H1 (cell line): ENCODE data around the gene RPRD2. TPM values are rescaled to one million over a fixed set of nuclear protein-coding genes. Genes with fewer than 3 reads are reported as not detected.

Experiments
- CTCF ChIA-PET: fragments of 300-600 bp; sonication (Branson Sonifier 250); formaldehyde crosslinking; loops from one replicate; lab custom pipeline; 2021; ENCODE audit not compliant: partially characterized antibody; lab: Charles Lee
- POLR2A ChIA-PET: fragments of 300-600 bp; sonication (Branson Sonifier 250); formaldehyde crosslinking; loops from one replicate; lab custom pipeline; 2021; ENCODE audit warnings: inconsistent platforms; ENCODE audit not compliant: partially characterized antibody; lab: Charles Lee
- DNase-seq, 2 experiments: peaks; one replicate each; pipeline versions ENCODE4 v3.0.0 to v3.0.0-alpha.2; 2010 to 2022; ENCODE audit warnings: low spot score in 2 of 2, low read depth in 1 of 2, mixed read lengths in 1 of 2
- FAIRE-seq: peaks from 2 replicates; lab custom pipeline; 2011; peaks lifted over from hg19 to GRCh38; lab: Jason Lieb, UNC
- H2AFZ ChIP-seq: 2 replicates; pipeline ENCODE4 v1.8.1; 2012; ENCODE audit warnings: low read length, inconsistent platforms
- H2AK5ac ChIP-seq: 2 replicates; pipeline ENCODE4 v1.6.1; 2013; ENCODE audit warnings: low read depth, low read length
- H2BK120ac ChIP-seq: replicated peaks from 2 replicates; pipeline ENCODE3; 2013; ENCODE audit warnings: low read depth, low read length, inconsistent platforms
- H2BK12ac ChIP-seq: 2 replicates; pipeline ENCODE4 v1.6.1; 2013; ENCODE audit warnings: low read depth, low read length
- H2BK15ac ChIP-seq: 2 replicates; pipeline ENCODE4 v1.6.1; 2013; ENCODE audit warnings: low read length
- H2BK20ac ChIP-seq: 2 replicates; pipeline ENCODE4 v1.6.1; 2013; ENCODE audit warnings: low read length
- H2BK5ac ChIP-seq: 2 replicates; pipeline ENCODE4 v1.6.1; 2013; ENCODE audit warnings: low read depth, low read length
- H3K14ac ChIP-seq: 2 replicates; pipeline ENCODE4 v1.6.1; 2013; ENCODE audit warnings: inconsistent platforms; ENCODE audit not compliant: insufficient read length
- H3K18ac ChIP-seq: 2 replicates; pipeline ENCODE4 v1.6.1; 2013; ENCODE audit warnings: low read length; ENCODE audit errors: extremely low read depth
- H3K23ac ChIP-seq: 2 replicates; pipeline ENCODE4 v1.6.1; 2013; ENCODE audit warnings: inconsistent platforms; ENCODE audit not compliant: insufficient read length
- H3K23me2 ChIP-seq: 2 replicates; pipeline ENCODE4 v1.6.1; 2013; ENCODE audit warnings: low read depth, low read length
- H3K27ac ChIP-seq: 2 replicates; pipeline ENCODE4 v1.6.1; 2011; ENCODE audit warnings: low read depth, low read length, inconsistent platforms
- H3K27me3 ChIP-seq, 4 experiments: replicated peaks in 1 of 4; 1 replicate in 1 of 4; 2 replicates in 3 of 4; pipeline versions ENCODE4 v1.6.1 to v1.8.1; 2011 to 2013; ENCODE audit warnings: low read length in 3 of 4, mild to moderate bottlenecking in 3 of 4, inconsistent platforms in 2 of 4, mixed read lengths in 2 of 4, moderate library complexity in 1 of 4; ENCODE audit not compliant: control insufficient read depth in 3 of 4, insufficient read depth in 3 of 4; ENCODE audit errors: extremely low read depth in 1 of 4
- H3K36me3 ChIP-seq, 4 experiments: 2 replicates each; pipeline versions ENCODE4 v1.6.1 to v1.8.1; 2011 to 2013; ENCODE audit warnings: mild to moderate bottlenecking in 4 of 4, low read length in 3 of 4, moderate library complexity in 2 of 4, control low read depth in 1 of 4, inconsistent platforms in 1 of 4; ENCODE audit not compliant: insufficient read depth in 4 of 4, control insufficient read depth in 2 of 4
- H3K4ac ChIP-seq: replicated peaks from 2 replicates; pipeline ENCODE3; 2013; ENCODE audit warnings: low read length, low read depth, mixed read lengths, inconsistent platforms; ENCODE audit not compliant: insufficient read length
- H3K4me1 ChIP-seq, 4 experiments: replicated peaks in 1 of 4; 1 replicate in 1 of 4; 2 replicates in 3 of 4; pipeline versions ENCODE4 v1.6.1 to v1.8.1; 2011 to 2013; ENCODE audit warnings: low read length in 3 of 4, inconsistent platforms in 2 of 4, mixed read lengths in 1 of 4; ENCODE audit not compliant: insufficient read depth in 4 of 4, control insufficient read depth in 3 of 4
- H3K4me2 ChIP-seq, 2 experiments: 2 replicates each; pipeline versions ENCODE4 v1.6.1 to v1.8.1; 2011 to 2013; ENCODE audit warnings: low read depth in 2 of 2, low read length in 2 of 2, control low read depth in 1 of 2, inconsistent platforms in 1 of 2, mild to moderate bottlenecking in 1 of 2; ENCODE audit not compliant: insufficient read depth in 1 of 2
- H3K4me3 ChIP-seq, 4 experiments: fragments of 200-600, 300-600 bp in 1 of 4; sonication (generic), shearing (Covaris generic), sonication (Bioruptor Twin) in 1 of 4; 2 replicates each; pipeline versions ENCODE4 v1.5.1 to v1.8.1; 2011 to 2016; ENCODE audit warnings: low read length in 4 of 4, low read depth in 3 of 4, control low read depth in 2 of 4, inconsistent platforms in 2 of 4, mild to moderate bottlenecking in 2 of 4, mixed read lengths in 1 of 4, moderate library complexity in 1 of 4; ENCODE audit not compliant: insufficient read depth in 2 of 4; ENCODE audit errors: extremely low read depth in 1 of 4
- H3K56ac ChIP-seq: replicated peaks from 2 replicates; pipeline ENCODE3; 2013; ENCODE audit warnings: low read depth, mild to moderate bottlenecking, mixed read lengths, low read length, inconsistent platforms; ENCODE audit not compliant: insufficient read length
- H3K79me1 ChIP-seq: 2 replicates; pipeline ENCODE4 v1.6.1; 2013; ENCODE audit warnings: low read depth, low read length, control low read depth
- H3K79me2 ChIP-seq, 2 experiments: 2 replicates each; pipeline versions ENCODE4 v1.6.1 to v1.8.1; 2012 to 2013; ENCODE audit warnings: low read length in 2 of 2, mild to moderate bottlenecking in 2 of 2, inconsistent platforms in 1 of 2; ENCODE audit not compliant: insufficient read depth in 2 of 2, control insufficient read depth in 1 of 2
- H3K9ac ChIP-seq, 4 experiments: replicated peaks in 1 of 4; 1 replicate in 1 of 4; 2 replicates in 3 of 4; pipeline versions ENCODE4 v1.6.1 to v1.8.1; 2011 to 2013; ENCODE audit warnings: low read depth in 3 of 4, low read length in 3 of 4, control low read depth in 2 of 4, mild to moderate bottlenecking in 2 of 4, moderate library complexity in 2 of 4, inconsistent platforms in 1 of 4; ENCODE audit errors: extremely low read depth in 1 of 4
- H3K9me3 ChIP-seq, 2 experiments: 2 replicates each; pipeline versions ENCODE4 v1.6.1 to v1.8.1; 2012 to 2013; ENCODE audit warnings: mild to moderate bottlenecking in 2 of 2, moderate library complexity in 2 of 2, control low read depth in 1 of 2, inconsistent platforms in 1 of 2, low read depth in 1 of 2, low read length in 1 of 2, mixed read lengths in 1 of 2; ENCODE audit not compliant: insufficient read depth in 2 of 2
- H4K20me1 ChIP-seq, 2 experiments: replicated peaks in 1 of 2; 2 replicates each; pipeline versions ENCODE3 to v1.8.1; 2011 to 2013; ENCODE audit warnings: inconsistent platforms in 2 of 2, low read length in 2 of 2, mild to moderate bottlenecking in 1 of 2; ENCODE audit not compliant: insufficient read depth in 2 of 2, control insufficient read depth in 1 of 2
- H4K5ac ChIP-seq: 2 replicates; pipeline ENCODE4 v1.6.1; 2013; ENCODE audit warnings: low read length, low read depth, mixed read lengths, inconsistent platforms; ENCODE audit not compliant: insufficient read length
- H4K8ac ChIP-seq: 2 replicates; pipeline ENCODE4 v1.8.0; 2013; ENCODE audit warnings: mild to moderate bottlenecking, moderate library complexity, low read length, inconsistent platforms; ENCODE audit not compliant: insufficient read depth; ENCODE audit errors: extremely low read depth
- H4K91ac ChIP-seq: replicated peaks from 2 replicates; pipeline ENCODE3; 2013; ENCODE audit warnings: low read length, mixed read lengths, inconsistent platforms; ENCODE audit not compliant: insufficient read length
- ASH2L ChIP-seq: fragments of 200-600, 300-600 bp; sonication (generic); IDR thresholded peaks from one replicate; pipeline ENCODE4 v1.7.1; 2017; ENCODE audit warnings: low read length
- CBX5 ChIP-seq: fragments of 300-800, 300-1000 bp; sonication (generic); IDR thresholded peaks from 2 replicates; pipeline ENCODE4 v1.7.1; 2016; ENCODE audit warnings: antibody characterized with exemption, low read length, low read depth
- CTCF ChIP-seq, 3 experiments: IDR thresholded peaks; 1 replicate in 2 of 3; 2 replicates in 1 of 3; pipeline versions ENCODE4 v1.5.1 to v1.6.1; 2011; ENCODE audit warnings: low read length in 3 of 3, mild to moderate bottlenecking in 3 of 3, inconsistent platforms in 2 of 3, low read depth in 1 of 3, moderate library complexity in 1 of 3; ENCODE audit not compliant: insufficient read depth in 1 of 3; ENCODE audit errors: control extremely low read depth in 1 of 3
- SP1 ChIP-seq: IDR thresholded peaks from 2 replicates; pipeline ENCODE4 v1.6.1; 2011; ENCODE audit warnings: low read depth, low read length
- WGBS, 2 experiments: shearing (Covaris generic) in 1 of 2; methylation state at CpG; one replicate each; pipeline versions ENCODE4 v1.1.6 to v1.1.7; 2013 to 2015; ENCODE audit warnings: low lambda C conversion rate in 2 of 2, mixed read lengths in 2 of 2, inconsistent platforms in 1 of 2, low coverage in 1 of 2, missing lambda C conversion rate in 1 of 2; ENCODE audit not compliant: insufficient replicate concordance in 2 of 2, insufficient coverage in 1 of 2, insufficient read length in 1 of 2; ENCODE audit errors: extremely low coverage in 1 of 2, missing lambda C conversion rate in 1 of 2; 5-methylcytosine and 5-hydroxymethylcytosine counted together
- polyA plus RNA-seq, 7 experiments: library from polyadenylated mRNA; depleted of rRNA in 3 of 7; stranded (reverse) in 5 of 7; unstranded in 2 of 7; fragments of >200 nt in 5 of 7; fragments of 200-250 nt in 2 of 7; gene quantifications; 1 replicate in 5 of 7; 2 replicates in 1 of 7; 4 replicates in 1 of 7; pipeline versions ENCODE4 v1.2.1 to v1.2.3, GENCODE V29; 2011 to 2013; ENCODE audit warnings: missing spikeins in 2 of 7, mixed read lengths in 2 of 7
- total RNA-seq: library from RNA; stranded (reverse); fragmentation: NEBNext Ultra II Directional; extraction: Animal tissue kit (Norgen Biotek cat#: 25700); gene quantifications from 2 replicates; pipeline ENCODE4 v1.2.1, GENCODE V29; 2021

RPRD2 gene
- total and polyA plus RNA-seq, 2 of the 8 experiments (the other 6 are each of a cell fraction or from before 2014, with no cell fraction given) = 14.4 to 32.4 TPM

GRCh38 chr1:150493175-150493574 is 129.2 kb downstream of the RPRD2 start:
- Histone ChIP-seq H2BK12ac (no peak overlapping the region), H3K18ac (no peak overlapping the region)
- POLR2A ChIA-PET = no interaction called here
- TF ChIP-seq ASH2L = no peak
- TF ChIP-seq CBX5 = no peak
- TF ChIP-seq SP1 = no peak
- TF ChIP-seq CTCF (IDR thresholded peaks at IDR 0.05; ENCODE audit: control extremely low read depth in 1 of 3, insufficient read depth in 1 of 3, low read depth in 1 of 3, low read length in 3 of 3) = no peak

More at GRCh38 chr1:150493175-150493574, 129.2 kb downstream of the RPRD2 start:
- Histone ChIP-seq H3K27me3 (no peaks in the 10 kb centered on the region), H3K79me2 (peaks cover 0 to 1% of the 10 kb centered on the region in 2 experiments; a peak in 2 of 4 replicates), H2BK15ac (no peak overlapping the region), H3K4ac (no peak overlapping the region), H2AK5ac (no peak overlapping the region), H3K9me3 (no peaks in the 10 kb centered on the region), H2BK120ac (no peak overlapping the region), H4K5ac (no peak overlapping the region), H2AFZ (no peak overlapping the region), H4K91ac (no peak overlapping the region), H2BK5ac (no peak overlapping the region), H3K36me3 (peaks cover 10 to 52% (median 31%) of the 10 kb centered on the region in 4 experiments), H3K4me3 (no peak overlapping the region), H3K27ac (no peak overlapping the region), H3K14ac (no peak overlapping the region), H3K23me2 (no peaks in the 10 kb centered on the region), H3K9ac (no peak overlapping the region), H3K56ac (no peak overlapping the region), H2BK20ac (no peak overlapping the region), H4K20me1 (no peaks in the 10 kb centered on the region), H3K4me2 (no peak overlapping the region), H3K79me1 (no peaks in the 10 kb centered on the region), H3K23ac (no peak overlapping the region), H4K8ac (no peak overlapping the region), H3K4me1 (no peaks in the 10 kb centered on the region)
- WGBS, 2 experiments = 97% methylated on average over 8 of the region's 8 CpGs; no CpG with 5 or more reads in 1 of the 2 experiments
- CTCF ChIA-PET = interaction anchor here (1.2 kb wide), 2 partner anchors 39 to 67 kb away, joined by 3 read pairs; no protein-coding TSS in a partner anchor
- no peak for FAIRE-seq
- DNase-seq = no peak
